Small intestine (tissue), 7 donors: Measurements from ENCODE around the gene ZSWIM6. TPM values are rescaled to one million over a fixed set of nuclear protein-coding genes. Genes with fewer than 3 reads are reported as not detected.

Experiments
- DNase-seq, 2 donors: peaks; one replicate each; pipeline versions ENCODE4 v3.0.0 to v3.0.0-alpha.2; 2013
- FAIRE-seq: peaks from 2 replicates; lab custom pipeline; 2012; peaks lifted over from hg19 to GRCh38; lab: Jason Lieb, UNC
- H3K27ac ChIP-seq, 3 donors: one replicate each; pipeline ENCODE4 v1.5.1; 2013; ENCODE audit warnings: low read length in 2 of 3, mild to moderate bottlenecking in 2 of 3, control low read depth in 1 of 3, inconsistent platforms in 1 of 3, low read depth in 1 of 3, moderate library complexity in 1 of 3
- H3K27me3 ChIP-seq, 3 donors: one replicate each; pipeline ENCODE4 v1.6.1; 2013; ENCODE audit warnings: low read length in 3 of 3, inconsistent platforms in 1 of 3; ENCODE audit not compliant: control insufficient read depth in 3 of 3, insufficient read depth in 3 of 3
- H3K36me3 ChIP-seq, 3 donors: one replicate each; pipeline ENCODE4 v1.6.1; 2013; ENCODE audit warnings: low read length in 3 of 3, inconsistent platforms in 1 of 3, low read depth in 1 of 3, mild to moderate bottlenecking in 1 of 3, moderate library complexity in 1 of 3; ENCODE audit not compliant: control insufficient read depth in 3 of 3, insufficient read depth in 2 of 3
- H3K4me1 ChIP-seq, 3 donors: one replicate each; pipeline ENCODE4 v1.6.1; 2013; ENCODE audit warnings: low read length in 2 of 3, inconsistent platforms in 1 of 3, low read depth in 1 of 3, mild to moderate bottlenecking in 1 of 3, moderate library complexity in 1 of 3; ENCODE audit not compliant: control insufficient read depth in 3 of 3, insufficient read depth in 2 of 3
- H3K4me3 ChIP-seq, 3 donors: one replicate each; pipeline ENCODE4 v1.5.1; 2013; ENCODE audit warnings: low read length in 3 of 3, control low read depth in 1 of 3, inconsistent platforms in 1 of 3, low read depth in 1 of 3, mild to moderate bottlenecking in 1 of 3, moderate library complexity in 1 of 3
- H3K9me3 ChIP-seq, 2 donors: one replicate each; pipeline ENCODE4 v1.6.1; 2013; ENCODE audit warnings: low read depth in 1 of 2, low read length in 1 of 2; ENCODE audit not compliant: control insufficient read depth in 2 of 2, insufficient read depth in 1 of 2
- WGBS, 3 donors: extraction: QIAGEN DNeasy Blood & Tissue Kit; methylation state at CpG; one replicate each; pipeline ENCODE4 v1.1.7; 2013; 5-methylcytosine and 5-hydroxymethylcytosine counted together
- polyA plus RNA-seq, 4 donors: library from polyadenylated mRNA; stranded (reverse) in 3 of 4; unstranded in 1 of 4; fragments of 200-250 nt in 3 of 4; fragments of 120-200 nt in 1 of 4; gene quantifications; one replicate each; pipeline versions ENCODE4 v1.2.1 to v1.2.3, GENCODE V29; 2013
- donor health status: healthy with polysubstance abuse.
- donor health status: control.
- donor health status: control.
- donor health status: Bipolar disorder and iron deficiency.
- donor health status: healthy.

Gene ZSWIM6
- polyA plus RNA-seq, 4 donors, result 3.2 to 14.6 (median 4.2) TPM

- Histone ChIP-seq H3K27ac (no peak overlapping the region), H3K4me3 (no peak overlapping the region), H3K4me1 (no peaks in the 10 kb centered on the region), H3K9me3 (peaks cover 0 to 6% of the 10 kb centered on the region in 2 donors), H3K36me3 (peaks cover 0 to 18% (median 0%) of the 10 kb centered on the region in 3 donors), H3K27me3 (no peaks in the 10 kb centered on the region)
- 87 to 97% (median 96%) methylated on average over 2 of the region's 2 CpGs for WGBS, 3 donors
- DNase-seq (no peak), FAIRE-seq (no peak)
Observed at GRCh38 chr5:61394793-61395192, 62.7 kb downstream of the ZSWIM6 start.

- FAIRE-seq, result no peak
- no peak for DNase-seq
- Histone ChIP-seq H3K27ac (no peak overlapping the region), H3K4me1 (no peaks in the 10 kb centered on the region), H3K27me3 (no peaks in the 10 kb centered on the region), H3K36me3 (peaks cover 0 to 6% (median 0%) of the 10 kb centered on the region in 3 donors), H3K9me3 (peaks cover 0 to 6% of the 10 kb centered on the region in 2 donors), H3K4me3 (no peak overlapping the region)
- 41 to 79% (median 57%) methylated on average over 1 of the region's 1 CpG for WGBS, 3 donors
Observed at GRCh38 chr5:61397238-61397637, 65.2 kb downstream of the ZSWIM6 start.

GRCh38 chr5:61397937-61398336 lies 65.9 kb downstream of the ZSWIM6 start:
- Histone ChIP-seq H3K27me3 (no peaks in the 10 kb centered on the region), H3K4me3 (no peak overlapping the region), H3K27ac (no peak overlapping the region), H3K4me1 (no peaks in the 10 kb centered on the region), H3K36me3 (peaks cover 0 to 3% (median 0%) of the 10 kb centered on the region in 3 donors), H3K9me3 (peaks cover 0 to 6% of the 10 kb centered on the region in 2 donors)
- 91 to 98% (median 95%) methylated on average over 2 of the region's 2 CpGs for WGBS, 3 donors
- DNase-seq (no peak), FAIRE-seq (no peak)

- Histone ChIP-seq H3K27ac (no peak overlapping the region), H3K4me3 (no peak overlapping the region), H3K9me3 (peaks cover 0 to 6% of the 10 kb centered on the region in 2 donors), H3K4me1 (no peaks in the 10 kb centered on the region), H3K36me3 (peaks cover 0 to 3% (median 0%) of the 10 kb centered on the region in 3 donors), H3K27me3 (no peaks in the 10 kb centered on the region)
- no peak for DNase-seq
- WGBS, 3 donors, result 54 to 79% (median 69%) methylated on average over 4 of the region's 4 CpGs
- no peak for FAIRE-seq
Observed at GRCh38 chr5:61398440-61398839, 66.4 kb downstream of the ZSWIM6 start.

- Histone ChIP-seq H3K9me3 (peaks cover 0 to 6% of the 10 kb centered on the region in 2 donors), H3K36me3 (no peaks in the 10 kb centered on the region), H3K4me3 (no peak overlapping the region), H3K27me3 (no peaks in the 10 kb centered on the region), H3K27ac (no peak overlapping the region), H3K4me1 (peaks cover 0 to 3% (median 3%) of the 10 kb centered on the region in 3 donors)
- DNase-seq, result no peak
- FAIRE-seq, result no peak
- 87 to 92% (median 89%) methylated on average over 5 of the region's 5 CpGs for WGBS, 3 donors
Observed at GRCh38 chr5:61399679-61400078, 67.6 kb downstream of the ZSWIM6 start.

- Histone ChIP-seq H3K36me3 (no peaks in the 10 kb centered on the region), H3K27ac (no peak overlapping the region), H3K4me3 (no peak overlapping the region), H3K27me3 (no peaks in the 10 kb centered on the region), H3K9me3 (peaks cover 0 to 6% of the 10 kb centered on the region in 2 donors), H3K4me1 (peaks cover 0 to 11% (median 5%) of the 10 kb centered on the region in 3 donors)
- DNase-seq (no peak), FAIRE-seq (no peak)
Observed at GRCh38 chr5:61401726-61402125, 69.7 kb downstream of the ZSWIM6 start.

GRCh38 chr5:61402244-61402823 lies 70.3 kb downstream of the ZSWIM6 start:
- H3K9me3 ChIP-seq, result peaks cover 0 to 6% of the 10 kb centered on the region in 2 donors
- H3K4me1 ChIP-seq, result peaks cover 0 to 11% (median 5%) of the 10 kb centered on the region in 3 donors
- no peaks in the 10 kb centered on the region for H3K36me3 ChIP-seq
- no peak overlapping the region for H3K4me3 ChIP-seq
- no peak overlapping the region for H3K27ac ChIP-seq
- no peak for DNase-seq
- FAIRE-seq, result peak; percentile 57
- no peaks in the 10 kb centered on the region for H3K27me3 ChIP-seq

GRCh38 chr5:61402970-61403900 lies 71.2 kb downstream of the ZSWIM6 start:
- Histone ChIP-seq H3K9me3 (peaks cover 0 to 1% of the 10 kb centered on the region in 2 donors), H3K4me3 (no peak overlapping the region), H3K36me3 (no peaks in the 10 kb centered on the region), H3K27ac (no peak overlapping the region), H3K4me1 (peaks cover 0 to 17% (median 7%) of the 10 kb centered on the region in 3 donors), H3K27me3 (no peaks in the 10 kb centered on the region)
- FAIRE-seq, result no peak
- DNase-seq, result no peak
- WGBS, 3 donors, result 77 to 93% (median 90%) methylated on average over 4 of the region's 4 CpGs
